ENCODE data around the gene ANKRD36C. TPM values are rescaled to one million over a fixed set of nuclear protein-coding genes. Genes with fewer than 3 reads are reported as not detected.

The ANKRD36C gene
- 3.1 to 5.4 TPM (median 4.0 TPM) in 5 replicates for total RNA-seq (2022; extraction: Qiagen RNA extraction)

GRCh38 chr2:95991351-95992094 lies at the start of gene ANKRD36C:
ANKRD36C (minus strand) TSS chr2:95991824; CDS start chr2:95991708, 116 bp downstream.

GRCh38 chr2:96034792-96035191 lies 43.2 kb upstream of the ANKRD36C start, which contains the start of gene GPAT2:
GPAT2 (minus strand) TSS chr2:96034916; CDS start chr2:96032359, 2,557 bp downstream.

Other genes starting within 250 kb of the ANKRD36C start
- 0.02 TPM in 1 of 5 replicates, not detected in the others for gene GPAT2, start 43.1 kb upstream of the ANKRD36C start, total RNA-seq (2022; extraction: Qiagen RNA extraction)
- 0.14 to 0.18 TPM (median 0.14 TPM) in 5 replicates for gene ADRA2B, start 124.7 kb upstream of the ANKRD36C start, total RNA-seq (2022; extraction: Qiagen RNA extraction)
- not detected in 5 replicates for gene ASTL, start 146.7 kb upstream of the ANKRD36C start, total RNA-seq (2022; extraction: Qiagen RNA extraction)
- 0.26 to 0.52 TPM (median 0.38 TPM) in 5 replicates for gene DUSP2, start 153.6 kb upstream of the ANKRD36C start, total RNA-seq (2022; extraction: Qiagen RNA extraction)
- 82.4 to 97.5 TPM (median 85.4 TPM) in 5 replicates for gene STARD7, start 217.0 kb upstream of the ANKRD36C start, total RNA-seq (2022; extraction: Qiagen RNA extraction)

All from A549 treated with AZD2906 at 1 μM for 4 hours (cell line).